HG02678 (cell line): ENCODE measurements around the gene ITGB1.
"Not testable (repeated sequence)": the region's sequence is repeated elsewhere in the genome, so short reads cannot be mapped to it uniquely, and the experiment has no call there.

Experiments used
- ATAC-seq: cut with Tn5 transposase; IDR thresholded peaks from one replicate; pipeline ENCODE4 v1.9.1; 2021; ENCODE audit warnings: mild to moderate bottlenecking, moderate library complexity; ENCODE audit not compliant: unreplicated experiment

Gene ITGB1

GRCh38 chr10:32938554-32939061, 19.4 kb downstream of the ITGB1 start:
- peak; percentile 41 for ATAC-seq

- peak; percentile 40 for ATAC-seq
Observed at GRCh38 chr10:32937911-32938424, 20.1 kb downstream of the ITGB1 start.

GRCh38 chr10:32932225-32932729, 25.8 kb downstream of the ITGB1 start:
- ATAC-seq = no peak

- ATAC-seq = no peak
Observed at GRCh38 chr10:32931593-32931992, 26.4 kb downstream of the ITGB1 start.

- ATAC-seq = no peak
Observed at GRCh38 chr10:32930036-32930435, 28.0 kb downstream of the ITGB1 start.

- no peak for ATAC-seq
Observed at GRCh38 chr10:32929634-32930033, 28.4 kb downstream of the ITGB1 start.

- ATAC-seq = no peak
Observed at GRCh38 chr10:32927750-32928149, 30.3 kb downstream of the ITGB1 start.

- no peak for ATAC-seq
Observed at GRCh38 chr10:32923849-32924248, 34.2 kb downstream of the ITGB1 start.

- ATAC-seq = no peak
Observed at GRCh38 chr10:32923134-32923533, 34.9 kb downstream of the ITGB1 start.

GRCh38 chr10:32922170-32922569, 35.9 kb downstream of the ITGB1 start:
- ATAC-seq = no peak

- ATAC-seq = not testable (repeated sequence)
Observed at GRCh38 chr10:32917817-32918216, 40.2 kb downstream of the ITGB1 start.

GRCh38 chr10:32911285-32912016, 46.6 kb downstream of the ITGB1 start:
- ATAC-seq = no peak

GRCh38 chr10:32909970-32910369, 48.1 kb downstream of the ITGB1 start:
- ATAC-seq = not testable (repeated sequence)

GRCh38 chr10:32909456-32909855, 48.6 kb downstream of the ITGB1 start:
- no peak for ATAC-seq

- no peak for ATAC-seq
Observed at GRCh38 chr10:32906595-32906994, 51.4 kb downstream of the ITGB1 start.

- no peak for ATAC-seq
Observed at GRCh38 chr10:32905466-32905865, 52.6 kb downstream of the ITGB1 start.

- no peak for ATAC-seq
Observed at GRCh38 chr10:32901815-32902214, 56.2 kb downstream of the ITGB1 start.

GRCh38 chr10:32895200-32895968, 62.6 kb downstream of the ITGB1 start:
- not testable (repeated sequence) for ATAC-seq

GRCh38 chr10:32893916-32894664, 63.9 kb downstream of the ITGB1 start:
- ATAC-seq = no peak

GRCh38 chr10:32893434-32893833, 64.6 kb downstream of the ITGB1 start:
- no peak for ATAC-seq

GRCh38 chr10:32891261-32891660, 66.8 kb downstream of the ITGB1 start:
- no peak for ATAC-seq
